HepG2 (cell line): ENCODE results near the gene BMP8A.

ENCODE experiments used
- BHLHE40 ChIP-seq: IDR thresholded peaks from 2 replicates; pipeline ENCODE4 v1.6.1; 2011; ENCODE audit warnings: low read length, improper control_type of control experiment
- CTCF ChIP-seq: sonication (generic); formaldehyde crosslinking; IDR thresholded peaks from 2 replicates; pipeline ENCODE4 v1.5.0; 2020; ENCODE audit warnings: mild to moderate bottlenecking, missing genetic modification reagents, moderate library complexity
- ZFP36 ChIP-seq: fragments of 150-350 bp; IDR thresholded peaks from 2 replicates; pipeline ENCODE4 v1.6.1; 2018; ENCODE audit warnings: borderline replicate concordance, low read length, low read depth; ENCODE audit not compliant: partially characterized antibody
- ZNF205 ChIP-seq: IDR thresholded peaks from 2 replicates; pipeline ENCODE4 v1.6.1; 2018; ENCODE audit warnings: missing biosample characterization, missing genetic modification reagents
- ZNF24 ChIP-seq: fragments of 450-650 bp; IDR thresholded peaks from 2 replicates; pipeline ENCODE4 v1.6.1; 2017; ENCODE audit warnings: antibody characterized with exemption, mild to moderate bottlenecking
- ZNF788 ChIP-seq: sonication (generic); formaldehyde crosslinking; IDR thresholded peaks from 2 replicates; pipeline ENCODE4 v1.5.0; 2020; ENCODE audit warnings: mild to moderate bottlenecking, missing genetic modification reagents, borderline replicate concordance
- ZNF850 ChIP-seq: sonication (generic); formaldehyde crosslinking; conservative IDR thresholded peaks from 2 replicates; pipeline ENCODE4 v1.9.0; 2021; ENCODE audit warnings: mild to moderate bottlenecking, missing genetic modification reagents
- ZNF879 ChIP-seq: sonication (generic); formaldehyde crosslinking; IDR thresholded peaks from 2 replicates; pipeline ENCODE4 v1.8.1; 2023; ENCODE audit warnings: missing genetic modification reagents

GRCh38 chr1:39466413-39467107, 24.9 kb upstream of the BMP8A start:
- no peak for TF ChIP-seq ZNF850 (CRISPR knock-in tag)
- TF ChIP-seq ZNF24: no peak
- no peak for TF ChIP-seq ZNF879 (CRISPR knock-in tag)
- TF ChIP-seq ZNF788 (CRISPR knock-in tag): no peak
- no peak for TF ChIP-seq ZFP36
- TF ChIP-seq BHLHE40: no peak
- TF ChIP-seq ZNF205 (CRISPR knock-in tag): no peak
- no peak for TF ChIP-seq CTCF (CRISPR knock-in tag)
